Measurements from ENCODE around the gene KLHL14. TPM values are rescaled to one million over a fixed set of nuclear protein-coding genes. Genes with fewer than 3 reads are reported as not detected.
"Not testable (repeated sequence)": the region's sequence is repeated elsewhere in the genome, so short reads cannot be mapped to it uniquely, and the experiment has no call there.

KLHL14 gene
- total and polyA plus RNA-seq, 2 donors (not counting 3 experiments of a cell fraction or from before 2014, with no cell fraction given), result not detected

DNA sequence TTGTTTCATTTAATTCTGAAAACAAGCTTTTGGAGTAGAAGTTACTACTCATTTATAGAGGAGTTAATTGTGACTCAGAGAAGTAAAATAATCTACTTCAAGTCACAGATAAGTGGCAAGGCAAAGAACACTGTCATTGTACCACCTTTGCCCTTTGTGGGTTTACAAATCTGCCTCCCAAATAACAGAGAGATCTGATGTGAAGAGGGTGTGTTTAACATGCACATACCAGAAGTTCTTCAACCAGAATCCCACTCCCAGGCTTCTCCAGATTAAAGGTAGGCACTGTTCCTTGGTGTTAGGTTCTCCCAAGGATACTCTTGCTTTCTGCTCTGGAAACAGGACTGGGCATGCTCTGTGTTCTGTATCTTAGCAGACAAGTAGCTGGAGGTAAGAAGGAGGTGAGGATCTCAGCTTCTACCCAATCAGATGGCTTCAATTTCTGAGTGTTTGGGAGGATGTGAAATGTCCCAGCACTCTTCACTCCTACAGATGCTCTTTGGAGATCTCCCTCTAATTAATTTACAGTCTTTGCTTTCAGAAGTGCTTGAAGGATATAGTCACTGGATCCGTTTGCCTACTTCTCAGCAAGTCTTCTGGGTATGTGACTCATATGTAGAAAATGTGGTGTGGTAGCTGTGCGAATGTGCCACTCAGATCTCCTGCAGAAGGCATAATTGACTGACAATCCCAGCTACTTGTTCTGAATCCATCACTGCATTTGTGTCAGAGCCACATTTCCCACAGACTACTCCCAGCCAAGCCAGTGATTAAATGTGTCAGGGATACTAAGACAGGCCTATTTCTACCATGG is 111.1 kb downstream of the KLHL14 start:
- Histone ChIP-seq H3K9me3 (replicated peaks; ENCODE audit: control insufficient read depth, insufficient read depth, low read length) (no peaks in the 10 kb centered on the region), H4K20me1 (replicated peaks; ENCODE audit: control insufficient read depth, extremely low read depth, insufficient read depth, low read length) (no peaks in the 10 kb centered on the region), H3K27ac (ENCODE audit: insufficient read depth, low read depth, low read length) (no peak overlapping the region), H3K9ac (replicated peaks; ENCODE audit: extremely low read depth, insufficient read depth, low read length) (no peak overlapping the region), H3K27me3 (ENCODE audit: control insufficient read depth in 2 of 2, insufficient read depth in 2 of 2, low read length in 2 of 2) (no peaks in the 10 kb centered on the region), H2AFZ (ENCODE audit: low read depth, low read length) (no peak overlapping the region), H3K4me2 (ENCODE audit: insufficient read depth, low read length) (no peak overlapping the region), H3K36me3 (ENCODE audit: control insufficient read depth in 2 of 2, extremely low read depth in 1 of 2, insufficient read depth in 2 of 2, low read length in 2 of 2) (no peaks in the 10 kb centered on the region), H3K4me3 (replicated peaks in 1 of 3; ENCODE audit: insufficient read depth in 1 of 3, low read depth in 1 of 3, low read length in 3 of 3) (no peak overlapping the region), H3K4me1 (ENCODE audit: control insufficient read depth, extremely low read depth, insufficient read depth, low read length) (no peaks in the 10 kb centered on the region), H3K9me1 (replicated peaks; ENCODE audit: control insufficient read depth, extremely low read depth, insufficient read depth, low read length) (no peaks in the 10 kb centered on the region), H3K79me2 (ENCODE audit: control insufficient read depth, insufficient read depth, low read length) (no peaks in the 10 kb centered on the region)
- no peak for TF ChIP-seq POLR2A (IDR thresholded peaks at IDR 0.05; ENCODE audit: low read depth, low read length)
- TF ChIP-seq GATA2 (IDR thresholded peaks at IDR 0.05; ENCODE audit: insufficient read depth, insufficient read length, low read depth, low read length), result no peak
- no peak for TF ChIP-seq CTCF (IDR thresholded peaks at IDR 0.05; ENCODE audit: extremely low read depth in 1 of 2, insufficient read depth in 1 of 2, low read depth in 1 of 2, low read length in 2 of 2)
- TF ChIP-seq, protein P1, sequence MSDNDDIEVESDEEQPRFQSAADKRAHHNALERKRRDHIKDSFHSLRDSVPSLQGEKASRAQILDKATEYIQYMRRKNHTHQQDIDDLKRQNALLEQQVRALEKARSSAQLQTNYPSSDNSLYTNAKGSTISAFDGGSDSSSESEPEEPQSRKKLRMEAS (IDR thresholded peaks at IDR 0.05; ENCODE audit: insufficient read depth, insufficient read length), result no peak
- TF ChIP-seq FOS (IDR thresholded peaks at IDR 0.05; ENCODE audit: borderline replicate concordance, insufficient read depth, low read length), result no peak
- no peak for TF ChIP-seq MYC (IDR thresholded peaks at IDR 0.05; ENCODE audit: low read depth, low read length)
- no peak for TF ChIP-seq EZH2 (IDR thresholded peaks at IDR 0.05; ENCODE audit: borderline replicate concordance, low read depth, low read length, severe bottlenecking)
- CTCF ChIA-PET, result no interaction called here
- no TSS peak for BruUV-seq (replicated peaks)
- intact Hi-C loops (cut with micrococcal nuclease), result no loop called here
- POLR2A ChIA-PET, result no interaction called here
- DNase-seq (ENCODE audit: low read depth, low spot score), result no peak
- FAIRE-seq, result no peak
- dilution Hi-C loops (cut with MboI; ENCODE audit: extremely low pct_ligation_motif_present, low sequenced_read_pairs), result no loop called here

GRCh38 chr18:32654507-32654906 is 118.3 kb downstream of the KLHL14 start:
- H3K79me2 ChIP-seq (ENCODE audit: control insufficient read depth, insufficient read depth, low read length); DNase-seq (ENCODE audit: low read depth, low spot score); H3K4me1 ChIP-seq (ENCODE audit: control insufficient read depth, extremely low read depth, insufficient read depth, low read length); H2AFZ ChIP-seq (ENCODE audit: low read depth, low read length); H3K9me3 ChIP-seq (replicated peaks; ENCODE audit: control insufficient read depth, insufficient read depth, low read length); H3K9ac ChIP-seq (replicated peaks; ENCODE audit: extremely low read depth, insufficient read depth, low read length); H3K27ac ChIP-seq (ENCODE audit: insufficient read depth, low read depth, low read length); dilution Hi-C loops (cut with MboI; ENCODE audit: extremely low pct_ligation_motif_present, low sequenced_read_pairs); POLR2A ChIA-PET; BruUV-seq (replicated peaks); H3K4me2 ChIP-seq (ENCODE audit: insufficient read depth, low read length); H3K36me3 ChIP-seq (ENCODE audit: control insufficient read depth in 2 of 2, extremely low read depth in 1 of 2, insufficient read depth in 2 of 2, low read length in 2 of 2); FAIRE-seq; H3K27me3 ChIP-seq (ENCODE audit: control insufficient read depth in 2 of 2, insufficient read depth in 2 of 2, low read length in 2 of 2); H3K4me3 ChIP-seq (replicated peaks in 1 of 3; ENCODE audit: insufficient read depth in 1 of 3, low read depth in 1 of 3, low read length in 3 of 3); H3K9me1 ChIP-seq (replicated peaks; ENCODE audit: control insufficient read depth, extremely low read depth, insufficient read depth, low read length); H4K20me1 ChIP-seq (replicated peaks; ENCODE audit: control insufficient read depth, extremely low read depth, insufficient read depth, low read length): not testable (repeated sequence)
- CTCF ChIA-PET, result interaction anchor here (0.8 kb wide), 1 partner anchor 17 kb away, joined by 3 read pairs; no protein-coding TSS in a partner anchor
- intact Hi-C loops (cut with micrococcal nuclease), result loop anchor here (10.0 kb wide), 1 partner anchor 1890 kb away; no protein-coding TSS in a partner anchor

- H3K4me1 ChIP-seq (ENCODE audit: control insufficient read depth, extremely low read depth, insufficient read depth, low read length); intact Hi-C loops (cut with micrococcal nuclease); POLR2A ChIA-PET; FAIRE-seq; H3K27ac ChIP-seq (ENCODE audit: insufficient read depth, low read depth, low read length); H3K4me2 ChIP-seq (ENCODE audit: insufficient read depth, low read length); H3K36me3 ChIP-seq (ENCODE audit: control insufficient read depth in 2 of 2, extremely low read depth in 1 of 2, insufficient read depth in 2 of 2, low read length in 2 of 2); dilution Hi-C loops (cut with MboI; ENCODE audit: extremely low pct_ligation_motif_present, low sequenced_read_pairs); H3K27me3 ChIP-seq (ENCODE audit: control insufficient read depth in 2 of 2, insufficient read depth in 2 of 2, low read length in 2 of 2); H2AFZ ChIP-seq (ENCODE audit: low read depth, low read length); H3K9ac ChIP-seq (replicated peaks; ENCODE audit: extremely low read depth, insufficient read depth, low read length); H3K79me2 ChIP-seq (ENCODE audit: control insufficient read depth, insufficient read depth, low read length); BruUV-seq (replicated peaks); H3K4me3 ChIP-seq (replicated peaks in 1 of 3; ENCODE audit: insufficient read depth in 1 of 3, low read depth in 1 of 3, low read length in 3 of 3); H3K9me1 ChIP-seq (replicated peaks; ENCODE audit: control insufficient read depth, extremely low read depth, insufficient read depth, low read length); H3K9me3 ChIP-seq (replicated peaks; ENCODE audit: control insufficient read depth, insufficient read depth, low read length); DNase-seq (ENCODE audit: low read depth, low spot score); H4K20me1 ChIP-seq (replicated peaks; ENCODE audit: control insufficient read depth, extremely low read depth, insufficient read depth, low read length): not testable (repeated sequence)
- CTCF ChIA-PET, result interaction anchor here (1.6 kb wide), 1 partner anchor 16 kb away, joined by 3 read pairs; no protein-coding TSS in a partner anchor
Observed at GRCh38 chr18:32637659-32638058, 135.2 kb downstream of the KLHL14 start.
